GM18507 (cell line): ENCODE data around the gene NPIPA3.
A peak's percentile ranks its signal among the peaks of the same experiment; 100 is the strongest.
"Not testable (repeated sequence)": the region's sequence is repeated elsewhere in the genome, so short reads cannot be mapped to it uniquely, and the experiment has no call there.

ENCODE experiments used
- DNase-seq: peaks from one replicate; pipeline ENCODE4 v3.0.0; 2011; ENCODE audit warnings: low read depth; ENCODE audit not compliant: insufficient read length; ENCODE audit errors: extremely low spot score
- FAIRE-seq: peaks from 2 replicates; lab custom pipeline; 2011; peaks lifted over from hg19 to GRCh38; lab: Jason Lieb, UNC

The NPIPA3 gene

DNA sequence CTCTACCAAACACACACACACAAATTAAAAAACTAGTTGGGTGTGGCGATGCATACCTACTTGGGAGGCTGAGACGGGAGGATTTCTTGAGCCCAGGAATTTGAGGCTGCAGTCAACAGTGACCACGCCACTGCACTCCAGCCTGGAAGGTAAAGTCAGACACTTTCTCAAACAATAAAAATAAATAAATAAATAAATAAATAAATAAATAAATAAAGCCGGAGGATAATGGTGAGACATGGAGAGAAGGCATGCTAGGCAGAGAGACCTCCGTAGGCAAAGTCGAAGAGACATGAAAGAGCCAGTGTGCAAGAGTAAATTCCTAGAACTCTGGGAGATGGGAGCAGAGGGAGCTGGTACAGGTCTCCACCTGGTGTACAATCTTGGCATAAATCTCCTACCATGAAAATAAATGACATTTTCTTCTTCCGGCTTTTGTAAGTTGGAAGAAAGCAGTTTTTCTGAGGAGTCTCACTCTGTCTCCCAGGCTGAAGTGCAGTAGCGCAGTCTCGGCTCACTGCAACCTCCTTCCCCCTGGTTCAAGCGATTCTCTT is 37.7 kb downstream of the NPIPA3 start:
- not testable (repeated sequence) for FAIRE-seq, DNase-seq

DNA sequence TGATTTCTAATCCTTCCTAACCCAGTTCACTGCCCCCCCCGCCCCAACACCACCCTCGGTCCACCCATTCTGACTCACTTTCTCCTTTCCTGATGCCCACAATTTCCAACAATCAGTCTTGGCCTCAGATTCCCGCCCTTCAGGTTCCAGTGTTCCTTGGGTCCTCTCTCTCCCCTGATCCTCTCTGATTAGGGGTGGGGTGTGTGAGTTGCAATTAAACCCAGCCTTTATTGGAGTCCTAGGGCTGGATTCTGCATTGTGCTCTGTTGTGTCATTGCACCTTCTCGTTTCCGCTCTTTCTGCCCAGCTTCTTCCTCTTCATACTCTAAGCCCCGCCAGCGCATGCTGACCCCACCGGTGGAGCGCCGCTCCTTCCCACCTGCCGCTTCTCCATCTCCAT is 38.6 kb downstream of the NPIPA3 start:
- DNase-seq, FAIRE-seq: not testable (repeated sequence)

DNA sequence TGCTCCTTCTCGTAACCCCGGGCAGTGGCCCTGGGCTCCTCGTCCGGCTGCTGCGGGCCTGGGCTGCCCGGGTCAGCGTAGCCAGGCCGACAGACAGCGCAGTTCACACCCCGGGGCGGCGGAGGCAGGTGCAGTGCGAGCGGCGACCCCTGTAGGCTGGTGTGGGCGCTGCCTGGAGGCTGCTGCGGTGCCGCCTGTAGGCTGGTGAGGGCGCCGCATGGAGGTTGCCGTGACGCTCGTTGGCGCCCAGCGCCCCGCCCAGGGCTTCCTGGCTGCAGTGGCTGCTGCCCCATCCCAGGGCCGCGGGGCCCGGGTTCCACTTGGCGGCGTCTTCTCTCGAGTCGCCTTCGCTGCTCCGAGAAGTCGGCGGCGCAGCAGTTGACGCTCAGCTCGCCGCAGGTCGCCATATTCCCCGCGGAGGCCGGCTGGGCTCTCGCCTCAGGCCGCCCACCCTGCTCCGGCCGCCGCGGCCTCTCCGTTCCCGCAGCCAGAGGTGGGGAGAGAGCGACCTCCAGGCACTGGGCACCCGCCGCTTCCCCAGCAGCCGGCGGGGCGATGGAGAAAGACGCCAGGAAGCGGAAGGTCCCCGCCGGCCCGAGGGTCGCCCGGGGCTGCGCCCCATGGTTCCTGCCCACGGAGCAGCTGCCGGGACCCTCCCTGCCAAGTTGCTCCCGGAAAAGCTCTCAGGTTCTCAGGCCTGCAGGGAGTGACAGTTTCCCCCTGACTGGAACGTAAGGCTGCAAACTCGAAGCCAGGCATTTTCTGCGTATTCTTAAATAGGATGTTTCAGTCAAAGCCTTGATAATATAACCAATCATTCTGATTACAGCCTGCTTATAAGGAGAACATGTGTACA is 39.3 kb downstream of the NPIPA3 start, which contains the start of gene NPIPA2:
NPIPA2 (plus strand) TSS at position 261 of the 856 bp plus-strand sequence. CDS start 5,533 bp downstream, outside the sequence.
- FAIRE-seq: peak; percentile 91

DNA sequence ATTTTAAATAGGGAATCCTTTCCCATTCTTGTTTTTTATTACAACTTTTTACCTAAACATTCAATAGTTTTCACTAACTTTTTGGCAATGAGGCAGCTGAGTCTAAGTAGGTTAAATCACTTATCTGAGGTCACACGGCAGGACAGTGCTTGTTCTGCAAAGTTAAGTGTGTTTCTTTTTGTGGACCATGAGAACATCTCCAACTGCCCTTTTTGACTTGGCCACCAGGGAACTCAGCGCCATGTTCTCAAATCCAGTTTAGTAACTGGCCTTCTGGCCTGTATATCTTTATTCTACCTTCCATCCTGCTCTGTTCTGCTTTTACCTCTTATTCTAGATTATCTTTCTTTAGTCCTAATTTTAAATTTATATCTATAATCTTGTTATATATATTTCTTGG is 70.4 kb downstream of the NPIPA3 start:
- not testable (repeated sequence) for DNase-seq, FAIRE-seq

More for the DNA sequence above, 39.3 kb downstream of the NPIPA3 start, which contains the start of gene NPIPA2:
- not testable (repeated sequence) for DNase-seq

DNA sequence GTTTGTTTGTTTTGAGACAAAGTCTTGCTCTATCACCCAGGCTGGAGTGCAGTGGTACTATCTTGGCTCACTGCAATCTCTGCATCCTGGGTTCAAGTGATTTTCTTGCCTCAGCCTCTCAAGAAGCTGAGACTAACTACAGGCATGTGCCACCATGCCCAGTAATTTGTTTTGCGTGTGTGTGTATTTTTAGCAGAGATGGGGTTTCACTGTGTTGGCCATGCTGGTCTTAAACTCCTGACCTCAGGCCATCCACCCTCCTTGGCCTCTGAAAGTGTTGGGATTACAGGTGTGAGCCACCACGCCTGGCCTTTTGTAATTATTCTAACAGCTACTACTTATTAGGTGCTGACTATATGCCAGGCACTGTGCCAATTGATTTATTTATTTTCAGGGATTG is 72.4 kb downstream of the NPIPA3 start:
- DNase-seq, FAIRE-seq: not testable (repeated sequence)
